K562 (cell line): ENCODE measurements around the gene AIMP2.
"Not testable (repeated sequence)": the region's sequence is repeated elsewhere in the genome, so short reads cannot be mapped to it uniquely, and the experiment has no call there.

Experiments
- SP1 ChIP-seq: sonication (generic); formaldehyde crosslinking; IDR thresholded peaks from 2 replicates; pipeline ENCODE4 v1.8.1; 2022; ENCODE audit warnings: mild to moderate bottlenecking, missing genetic modification reagents
- TF ChIP-seq, protein P1 (sequence below): fragments of 150-350 bp; IDR thresholded peaks from 2 replicates; pipeline ENCODE4 v1.6.1; 2014; ENCODE audit warnings: low read depth, mild to moderate bottlenecking, low read length, borderline replicate concordance

DNA sequence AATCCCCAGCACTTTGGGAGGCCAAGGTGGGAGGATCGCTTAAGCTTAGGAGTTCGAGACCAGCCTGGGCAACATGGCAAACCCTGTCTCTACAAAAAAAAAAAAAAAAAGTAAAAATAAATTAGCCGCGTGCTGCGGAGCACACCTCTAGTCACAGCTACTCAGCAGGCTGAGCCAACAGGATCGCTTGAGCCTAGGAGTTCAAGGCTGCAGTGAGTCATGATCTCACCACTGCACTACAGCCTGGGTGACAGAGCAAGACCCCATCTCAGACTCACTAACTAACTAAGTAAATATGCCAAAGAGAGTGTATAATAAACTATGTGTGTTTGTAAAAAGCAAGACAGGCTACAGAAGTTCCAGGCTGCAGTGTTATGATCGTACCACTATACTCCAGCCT, 45.3 kb upstream of the AIMP2 start:
- TF ChIP-seq, protein P1, sequence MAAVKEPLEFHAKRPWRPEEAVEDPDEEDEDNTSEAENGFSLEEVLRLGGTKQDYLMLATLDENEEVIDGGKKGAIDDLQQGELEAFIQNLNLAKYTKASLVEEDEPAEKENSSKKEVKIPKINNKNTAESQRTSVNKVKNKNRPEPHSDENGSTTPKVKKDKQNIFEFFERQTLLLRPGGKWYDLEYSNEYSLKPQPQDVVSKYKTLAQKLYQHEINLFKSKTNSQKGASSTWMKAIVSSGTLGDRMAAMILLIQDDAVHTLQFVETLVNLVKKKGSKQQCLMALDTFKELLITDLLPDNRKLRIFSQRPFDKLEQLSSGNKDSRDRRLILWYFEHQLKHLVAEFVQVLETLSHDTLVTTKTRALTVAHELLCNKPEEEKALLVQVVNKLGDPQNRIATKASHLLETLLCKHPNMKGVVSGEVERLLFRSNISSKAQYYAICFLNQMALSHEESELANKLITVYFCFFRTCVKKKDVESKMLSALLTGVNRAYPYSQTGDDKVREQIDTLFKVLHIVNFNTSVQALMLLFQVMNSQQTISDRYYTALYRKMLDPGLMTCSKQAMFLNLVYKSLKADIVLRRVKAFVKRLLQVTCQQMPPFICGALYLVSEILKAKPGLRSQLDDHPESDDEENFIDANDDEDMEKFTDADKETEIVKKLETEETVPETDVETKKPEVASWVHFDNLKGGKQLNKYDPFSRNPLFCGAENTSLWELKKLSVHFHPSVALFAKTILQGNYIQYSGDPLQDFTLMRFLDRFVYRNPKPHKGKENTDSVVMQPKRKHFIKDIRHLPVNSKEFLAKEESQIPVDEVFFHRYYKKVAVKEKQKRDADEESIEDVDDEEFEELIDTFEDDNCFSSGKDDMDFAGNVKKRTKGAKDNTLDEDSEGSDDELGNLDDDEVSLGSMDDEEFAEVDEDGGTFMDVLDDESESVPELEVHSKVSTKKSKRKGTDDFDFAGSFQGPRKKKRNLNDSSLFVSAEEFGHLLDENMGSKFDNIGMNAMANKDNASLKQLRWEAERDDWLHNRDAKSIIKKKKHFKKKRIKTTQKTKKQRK = not testable (repeated sequence)
- TF ChIP-seq SP1 (CRISPR knock-in tag) = not testable (repeated sequence)
